ENCODE measurements around the gene METTL23. TPM values are rescaled to one million over a fixed set of nuclear protein-coding genes. Genes with fewer than 3 reads are reported as not detected.
"Not testable (repeated sequence)": the region's sequence is repeated elsewhere in the genome, so short reads cannot be mapped to it uniquely, and the experiment has no call there.

Gene METTL23
- total RNA-seq, 3 donors from 2014 or later, result 22.5 to 30.4 (median 28.7) TPM

DNA sequence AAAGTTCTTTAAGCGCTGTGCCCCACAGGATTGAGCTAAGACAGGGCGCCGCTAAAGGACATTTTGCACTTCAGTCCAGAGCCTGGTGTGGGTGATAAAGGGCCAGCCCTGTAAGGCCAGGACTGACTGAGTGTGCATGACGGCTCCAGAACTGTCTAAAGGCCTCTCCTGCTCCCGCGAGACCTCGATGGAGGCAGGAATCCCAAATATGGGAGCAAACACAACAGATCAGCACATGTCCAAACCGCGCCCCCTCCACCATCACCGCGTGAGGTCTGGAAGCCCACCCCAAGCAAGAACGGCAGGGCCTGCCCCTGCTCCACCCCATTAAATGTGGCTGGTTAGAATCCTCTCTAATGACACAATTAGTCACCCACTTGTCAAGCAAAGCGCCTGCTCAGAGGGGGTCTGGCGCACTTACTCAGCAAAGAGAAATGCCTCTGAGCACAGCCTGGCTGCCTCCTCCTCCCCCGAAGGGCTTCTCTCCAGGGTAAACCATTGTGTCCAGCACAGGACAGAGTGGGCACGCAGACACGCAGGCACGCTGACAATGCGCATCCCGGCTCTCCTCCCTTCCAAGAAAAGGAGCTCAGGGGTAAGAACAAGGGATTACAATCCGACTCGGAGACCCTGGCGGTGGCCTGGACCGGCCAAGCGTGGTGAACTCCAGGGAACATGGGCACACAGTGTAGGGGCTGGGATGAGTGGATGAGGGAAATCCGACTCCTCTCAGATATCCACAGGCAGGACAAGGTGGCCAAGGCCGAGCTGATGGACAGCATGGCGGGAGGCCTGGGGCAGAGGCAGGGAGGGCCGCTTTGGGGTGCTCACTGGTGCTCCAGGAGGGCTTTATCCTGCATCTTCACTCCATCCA, 17.3 kb upstream of the METTL23 start:
- no peaks in the 10 kb centered on the region for H3K36me3 ChIP-seq (ENCODE audit: low read depth)
- H3K4me1 ChIP-seq (ENCODE audit: low read depth), result no peaks in the 10 kb centered on the region
- H3K4me3 ChIP-seq, result no peak overlapping the region
- peak; percentile 66 to 80 (median 73) for DNase-seq
- H3K9me3 ChIP-seq, result no peaks in the 10 kb centered on the region
- ATAC-seq, result peak; percentile 47
- TF ChIP-seq, protein P1, sequence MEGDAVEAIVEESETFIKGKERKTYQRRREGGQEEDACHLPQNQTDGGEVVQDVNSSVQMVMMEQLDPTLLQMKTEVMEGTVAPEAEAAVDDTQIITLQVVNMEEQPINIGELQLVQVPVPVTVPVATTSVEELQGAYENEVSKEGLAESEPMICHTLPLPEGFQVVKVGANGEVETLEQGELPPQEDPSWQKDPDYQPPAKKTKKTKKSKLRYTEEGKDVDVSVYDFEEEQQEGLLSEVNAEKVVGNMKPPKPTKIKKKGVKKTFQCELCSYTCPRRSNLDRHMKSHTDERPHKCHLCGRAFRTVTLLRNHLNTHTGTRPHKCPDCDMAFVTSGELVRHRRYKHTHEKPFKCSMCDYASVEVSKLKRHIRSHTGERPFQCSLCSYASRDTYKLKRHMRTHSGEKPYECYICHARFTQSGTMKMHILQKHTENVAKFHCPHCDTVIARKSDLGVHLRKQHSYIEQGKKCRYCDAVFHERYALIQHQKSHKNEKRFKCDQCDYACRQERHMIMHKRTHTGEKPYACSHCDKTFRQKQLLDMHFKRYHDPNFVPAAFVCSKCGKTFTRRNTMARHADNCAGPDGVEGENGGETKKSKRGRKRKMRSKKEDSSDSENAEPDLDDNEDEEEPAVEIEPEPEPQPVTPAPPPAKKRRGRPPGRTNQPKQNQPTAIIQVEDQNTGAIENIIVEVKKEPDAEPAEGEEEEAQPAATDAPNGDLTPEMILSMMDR (IDR thresholded peaks at IDR 0.05), result no peak
- intact Hi-C loops (cut with DNase I, micrococcal nuclease), result no loop called here

DNA sequence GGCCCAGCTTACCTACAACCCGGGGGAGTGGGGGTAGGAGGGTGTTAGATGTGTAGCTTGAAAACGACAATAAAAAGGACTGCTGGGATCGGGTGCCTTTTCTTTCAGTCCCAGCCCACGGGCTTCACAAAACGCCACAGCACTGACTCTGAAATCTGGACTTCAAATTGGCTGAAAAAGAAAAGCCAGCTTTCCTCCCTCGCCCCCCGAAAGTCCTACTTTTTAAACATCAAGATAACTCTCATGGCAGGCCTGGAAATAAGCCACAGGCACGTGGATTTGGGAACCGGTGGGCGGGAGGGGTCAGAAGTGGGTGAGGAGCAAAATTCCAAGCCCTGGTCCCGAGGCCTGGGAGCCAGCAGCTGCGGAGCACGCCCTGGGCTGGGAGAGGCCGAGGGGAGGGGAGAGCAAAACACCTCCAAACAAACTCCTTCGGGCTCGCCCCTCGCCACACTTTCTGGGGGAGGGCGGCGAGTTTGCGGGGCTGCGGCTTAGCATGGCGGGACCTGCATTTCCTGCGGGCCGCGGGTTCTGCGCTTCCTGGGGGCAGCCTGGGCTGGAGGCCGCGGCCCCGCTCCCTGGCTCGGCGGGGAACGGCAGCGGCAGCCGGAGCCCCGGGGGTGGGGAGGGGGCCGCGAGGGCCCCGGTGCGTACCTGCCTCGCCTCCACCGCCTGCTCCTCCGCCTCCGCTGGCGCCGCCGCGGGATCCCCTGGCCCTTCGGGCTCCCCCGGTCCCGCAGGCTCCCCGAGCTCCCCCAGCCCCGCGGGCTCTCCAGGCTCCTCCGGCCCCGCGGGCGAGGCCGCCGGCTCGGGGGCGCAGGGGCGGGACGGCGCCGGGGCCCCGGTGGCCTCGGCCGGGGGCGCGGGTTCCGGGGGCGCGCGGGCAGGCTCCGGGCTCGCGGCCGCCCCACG, 16.4 kb upstream of the METTL23 start:
- H3K9me3 ChIP-seq; intact Hi-C loops (cut with DNase I, micrococcal nuclease); H3K4me1 ChIP-seq (ENCODE audit: low read depth); DNase-seq; H3K36me3 ChIP-seq (ENCODE audit: low read depth): not testable (repeated sequence)
- ATAC-seq, result peak; percentile 27
- H3K4me3 ChIP-seq, result peak overlapping the region; percentile 19

DNA sequence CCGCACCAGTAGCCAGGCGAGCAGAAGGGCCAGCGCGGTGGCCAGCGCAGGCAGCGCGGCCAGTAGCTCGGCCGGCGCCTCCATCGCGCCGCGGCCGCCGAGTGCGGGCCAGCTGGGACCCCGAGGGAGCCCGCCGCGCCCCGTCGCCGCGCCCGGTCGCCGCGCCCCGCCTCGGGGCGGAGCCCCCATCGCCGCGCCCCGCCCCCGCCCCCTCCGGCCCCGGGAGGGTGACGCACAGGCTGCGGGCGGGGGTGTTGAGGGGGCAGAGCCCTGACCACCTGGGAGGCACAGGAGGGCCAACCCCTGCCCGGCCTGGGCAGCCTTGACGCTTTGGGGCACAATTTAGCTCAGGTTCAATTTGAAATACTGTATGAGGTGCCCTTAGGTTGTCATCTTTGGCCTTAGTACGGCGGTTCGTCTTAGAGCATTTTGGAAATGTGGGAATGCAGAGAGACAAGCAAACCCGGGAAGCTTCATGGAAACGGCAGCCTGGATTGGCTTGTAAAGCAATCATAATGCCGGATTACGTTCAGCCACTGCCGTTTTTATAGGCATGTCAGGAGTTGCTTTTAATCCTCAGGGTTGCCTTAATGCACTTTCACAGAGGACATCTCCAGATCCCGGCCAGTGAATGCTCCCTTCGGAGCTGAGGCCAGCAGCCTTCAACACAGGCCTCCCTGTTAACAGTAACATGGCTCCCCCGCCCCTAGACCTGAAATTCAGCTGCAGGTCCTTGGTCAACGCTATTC, 15.6 kb upstream of the METTL23 start, which contains the start of gene MXRA7:
MXRA7 (minus strand) TSS at position 103 of the 749 bp plus-strand sequence; CDS start at position 84, 19 bp downstream.
- TF ChIP-seq, protein P1 (IDR thresholded peaks at IDR 0.05), result no peak
- intact Hi-C loops (cut with DNase I, micrococcal nuclease), result no loop called here
- no peaks in the 10 kb centered on the region for H3K9me3 ChIP-seq
- peak within 1 kb of the TSS; percentile 19 for H3K4me3 ChIP-seq
- DNase-seq (peak; percentile 65 to 78 (median 74)), ATAC-seq (peak; percentile 80)
- H3K4me1 ChIP-seq (ENCODE audit: low read depth), result no peaks in the 10 kb centered on the region
- no peaks in the 10 kb centered on the region for H3K36me3 ChIP-seq (ENCODE audit: low read depth)

DNA sequence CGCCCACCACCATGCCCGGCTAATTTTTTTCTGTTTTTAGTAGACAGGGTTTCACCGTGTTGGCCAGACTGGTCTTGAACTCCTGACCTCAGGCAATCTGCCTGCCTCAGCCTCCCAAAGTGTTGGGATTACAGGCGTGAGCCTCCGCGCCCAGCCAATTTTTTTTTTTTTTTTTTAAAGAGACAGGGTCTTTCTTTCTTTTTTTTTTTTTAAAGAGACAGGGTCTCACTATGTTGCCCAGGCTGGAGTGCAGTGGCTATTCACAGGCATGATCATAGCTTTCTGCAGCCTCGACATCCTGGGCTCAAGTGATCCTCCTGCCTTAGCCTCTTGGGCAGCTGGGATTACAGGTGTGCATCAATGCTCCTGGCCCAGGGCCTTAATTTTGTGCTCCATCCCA, 14.3 kb upstream of the METTL23 start:
- H3K9me3 ChIP-seq; intact Hi-C loops (cut with DNase I, micrococcal nuclease); H3K4me3 ChIP-seq; H3K36me3 ChIP-seq (ENCODE audit: low read depth); H3K4me1 ChIP-seq (ENCODE audit: low read depth); ATAC-seq; DNase-seq: not testable (repeated sequence)

DNA sequence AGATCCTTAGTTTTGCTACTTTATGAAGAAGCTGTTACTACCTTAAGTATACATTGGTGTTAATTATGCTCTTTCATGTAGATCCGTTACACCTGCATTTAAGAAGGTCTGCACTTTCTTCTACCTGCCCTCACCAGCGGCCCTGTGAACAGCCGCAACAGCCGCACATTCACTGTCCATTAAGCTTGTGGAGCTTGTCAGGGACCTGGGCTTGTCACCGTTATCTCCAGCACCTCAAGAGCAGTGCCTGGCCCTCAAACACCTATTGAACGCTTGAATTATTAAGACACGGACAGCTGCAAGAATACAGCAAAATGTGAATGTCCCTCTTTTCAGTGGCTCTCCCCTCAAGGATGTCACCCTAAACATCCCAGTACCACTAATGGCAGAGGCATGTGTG, 12.9 kb upstream of the METTL23 start:
- DNase-seq, result peak in 1 of 3 donors; percentile 3
- Histone ChIP-seq H3K36me3 (ENCODE audit: low read depth) (peaks cover 10% of the 10 kb centered on the region), H3K4me3 (no peak overlapping the region), H3K9me3 (no peaks in the 10 kb centered on the region), H3K4me1 (ENCODE audit: low read depth) (no peaks in the 10 kb centered on the region)
- TF ChIP-seq, protein P1 (IDR thresholded peaks at IDR 0.05), result no peak
- intact Hi-C loops (cut with DNase I, micrococcal nuclease), result no loop called here
- no peak for ATAC-seq

DNA sequence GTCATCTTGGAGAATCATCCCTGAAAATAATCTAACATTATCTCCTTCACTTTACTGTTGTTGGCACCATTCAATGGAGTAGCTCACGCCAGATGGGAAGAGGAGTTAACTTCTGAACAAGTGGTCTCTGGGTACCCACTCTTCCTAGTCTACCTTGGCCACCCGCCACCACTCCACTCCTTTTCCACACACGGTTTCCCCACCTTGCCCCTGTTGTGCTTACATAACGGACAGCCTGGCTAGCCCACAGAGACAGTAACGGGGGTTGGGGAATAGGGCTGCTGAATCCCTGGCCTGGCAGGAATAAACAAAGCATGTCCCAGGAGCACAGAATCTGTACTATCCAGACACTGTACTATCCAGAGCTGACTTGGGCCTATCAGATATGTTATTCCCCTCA, 12.3 kb upstream of the METTL23 start:
- no peaks in the 10 kb centered on the region for H3K9me3 ChIP-seq
- H3K4me3 ChIP-seq, result no peak overlapping the region
- DNase-seq (peak in 1 of 3 donors; percentile 19), ATAC-seq (no peak)
- H3K4me1 ChIP-seq (ENCODE audit: low read depth), result no peaks in the 10 kb centered on the region
- peaks cover 15% of the 10 kb centered on the region for H3K36me3 ChIP-seq (ENCODE audit: low read depth)
- TF ChIP-seq, protein P1 (IDR thresholded peaks at IDR 0.05), result no peak
- intact Hi-C loops (cut with DNase I, micrococcal nuclease), result no loop called here
